Measurements from ENCODE around the gene VPS33B.

VPS33B gene

GRCh38 chr15:90990446-90990845 is 31.9 kb downstream of the VPS33B start:
- Histone ChIP-seq H3K4me3 (ENCODE audit: low read depth, low read length) (no peak overlapping the region), H3K36me3 (ENCODE audit: control insufficient read depth in 2 of 2, insufficient read depth in 1 of 2, low read length in 2 of 2) (peaks cover 7 to 31% of the 10 kb centered on the region in 2 experiments), H3K4me1 (ENCODE audit: control insufficient read depth, insufficient read depth, low read length) (peaks cover 33% of the 10 kb centered on the region), H3K9me3 (ENCODE audit: control insufficient read depth, insufficient read depth, low read depth, low read length) (no peaks in the 10 kb centered on the region), H3K27ac (ENCODE audit: extremely low read depth, low read depth, low read length) (no peak overlapping the region)
- ChIA-PET POLR2A (no interaction called here), CTCF (interaction anchor here (0.7 to 0.9 kb wide), 2 partner anchors 42 to 88 kb away, joined by 3 read pairs; no protein-coding TSS in a partner anchor)
- no peak for TF ChIP-seq PRDM1 (tag by site-specific recombination; IDR thresholded peaks at IDR 0.05)
- TF ChIP-seq ZNF501 (tag by site-specific recombination; IDR thresholded peaks at IDR 0.05) = no peak
- TF ChIP-seq ZNF2 (tag by site-specific recombination; IDR thresholded peaks at IDR 0.05) = no peak
- no peak for TF ChIP-seq TCF7L2 (IDR thresholded peaks at IDR 0.05; ENCODE audit: borderline replicate concordance, low read depth, low read length)
- TF ChIP-seq FEZF1 (tag by site-specific recombination; IDR thresholded peaks at IDR 0.05) = no peak
- TF ChIP-seq ZFP41 (tag by site-specific recombination; IDR thresholded peaks at IDR 0.05; ENCODE audit: borderline replicate concordance) = no peak
- TF ChIP-seq, protein P1, sequence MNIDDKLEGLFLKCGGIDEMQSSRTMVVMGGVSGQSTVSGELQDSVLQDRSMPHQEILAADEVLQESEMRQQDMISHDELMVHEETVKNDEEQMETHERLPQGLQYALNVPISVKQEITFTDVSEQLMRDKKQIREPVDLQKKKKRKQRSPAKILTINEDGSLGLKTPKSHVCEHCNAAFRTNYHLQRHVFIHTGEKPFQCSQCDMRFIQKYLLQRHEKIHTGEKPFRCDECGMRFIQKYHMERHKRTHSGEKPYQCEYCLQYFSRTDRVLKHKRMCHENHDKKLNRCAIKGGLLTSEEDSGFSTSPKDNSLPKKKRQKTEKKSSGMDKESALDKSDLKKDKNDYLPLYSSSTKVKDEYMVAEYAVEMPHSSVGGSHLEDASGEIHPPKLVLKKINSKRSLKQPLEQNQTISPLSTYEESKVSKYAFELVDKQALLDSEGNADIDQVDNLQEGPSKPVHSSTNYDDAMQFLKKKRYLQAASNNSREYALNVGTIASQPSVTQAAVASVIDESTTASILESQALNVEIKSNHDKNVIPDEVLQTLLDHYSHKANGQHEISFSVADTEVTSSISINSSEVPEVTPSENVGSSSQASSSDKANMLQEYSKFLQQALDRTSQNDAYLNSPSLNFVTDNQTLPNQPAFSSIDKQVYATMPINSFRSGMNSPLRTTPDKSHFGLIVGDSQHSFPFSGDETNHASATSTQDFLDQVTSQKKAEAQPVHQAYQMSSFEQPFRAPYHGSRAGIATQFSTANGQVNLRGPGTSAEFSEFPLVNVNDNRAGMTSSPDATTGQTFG (tag by site-specific recombination; IDR thresholded peaks at IDR 0.05; ENCODE audit: borderline replicate concordance) = no peak
- TF ChIP-seq ZNF600 (tag by site-specific recombination; IDR thresholded peaks at IDR 0.05) = no peak
- no peak for TF ChIP-seq PATZ1 (tag by site-specific recombination; IDR thresholded peaks at IDR 0.05)
- TF ChIP-seq, protein P2, sequence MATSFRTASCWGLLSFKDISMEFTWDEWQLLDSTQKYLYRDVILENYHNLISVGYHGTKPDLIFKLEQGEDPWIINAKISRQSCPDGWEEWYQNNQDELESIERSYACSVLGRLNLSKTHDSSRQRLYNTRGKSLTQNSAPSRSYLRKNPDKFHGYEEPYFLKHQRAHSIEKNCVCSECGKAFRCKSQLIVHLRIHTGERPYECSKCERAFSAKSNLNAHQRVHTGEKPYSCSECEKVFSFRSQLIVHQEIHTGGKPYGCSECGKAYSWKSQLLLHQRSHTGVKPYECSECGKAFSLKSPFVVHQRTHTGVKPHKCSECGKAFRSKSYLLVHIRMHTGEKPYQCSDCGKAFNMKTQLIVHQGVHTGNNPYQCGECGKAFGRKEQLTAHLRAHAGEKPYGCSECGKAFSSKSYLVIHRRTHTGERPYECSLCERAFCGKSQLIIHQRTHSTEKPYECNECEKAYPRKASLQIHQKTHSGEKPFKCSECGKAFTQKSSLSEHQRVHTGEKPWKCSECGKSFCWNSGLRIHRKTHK (tag by site-specific recombination; IDR thresholded peaks at IDR 0.05) = no peak
- TF ChIP-seq ZNF555 (tag by site-specific recombination; conservative IDR thresholded peaks at IDR 0.05) = no peak
- no peak for TF ChIP-seq HOXD13 (CRISPR knock-in tag; IDR thresholded peaks at IDR 0.05; ENCODE audit: borderline replicate concordance)
- no peak for TF ChIP-seq ZBTB48 (tag by site-specific recombination; IDR thresholded peaks at IDR 0.05)
- no peak for TF ChIP-seq ZNF629 (tag by site-specific recombination; IDR thresholded peaks at IDR 0.05)
- TF ChIP-seq ZNF248 (tag by site-specific recombination; IDR thresholded peaks at IDR 0.05) = no peak
- TF ChIP-seq, protein P3, sequence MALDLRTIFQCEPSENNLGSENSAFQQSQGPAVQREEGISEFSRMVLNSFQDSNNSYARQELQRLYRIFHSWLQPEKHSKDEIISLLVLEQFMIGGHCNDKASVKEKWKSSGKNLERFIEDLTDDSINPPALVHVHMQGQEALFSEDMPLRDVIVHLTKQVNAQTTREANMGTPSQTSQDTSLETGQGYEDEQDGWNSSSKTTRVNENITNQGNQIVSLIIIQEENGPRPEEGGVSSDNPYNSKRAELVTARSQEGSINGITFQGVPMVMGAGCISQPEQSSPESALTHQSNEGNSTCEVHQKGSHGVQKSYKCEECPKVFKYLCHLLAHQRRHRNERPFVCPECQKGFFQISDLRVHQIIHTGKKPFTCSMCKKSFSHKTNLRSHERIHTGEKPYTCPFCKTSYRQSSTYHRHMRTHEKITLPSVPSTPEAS (tag by site-specific recombination; IDR thresholded peaks at IDR 0.05) = no peak
- no peak for TF ChIP-seq KLF7 (tag by site-specific recombination; IDR thresholded peaks at IDR 0.05; ENCODE audit: borderline replicate concordance)
- no peak for TF ChIP-seq ZNF548 (tag by site-specific recombination; IDR thresholded peaks at IDR 0.05)
- no peak for TF ChIP-seq ZNF514 (tag by site-specific recombination; IDR thresholded peaks at IDR 0.05)
- no peak for TF ChIP-seq ZBTB1 (tag by site-specific recombination; IDR thresholded peaks at IDR 0.05)
